ENCODE results near the gene SPPL2C.

The SPPL2C gene

GRCh38 chr17:45886852-45887251, 42.2 kb downstream of the SPPL2C start:
- ATAC-seq (no peak), DNase-seq (no peak)

GRCh38 chr17:45888392-45888791, 43.7 kb downstream of the SPPL2C start:
- ATAC-seq = peak; percentile 72
- no peak for DNase-seq

DNA sequence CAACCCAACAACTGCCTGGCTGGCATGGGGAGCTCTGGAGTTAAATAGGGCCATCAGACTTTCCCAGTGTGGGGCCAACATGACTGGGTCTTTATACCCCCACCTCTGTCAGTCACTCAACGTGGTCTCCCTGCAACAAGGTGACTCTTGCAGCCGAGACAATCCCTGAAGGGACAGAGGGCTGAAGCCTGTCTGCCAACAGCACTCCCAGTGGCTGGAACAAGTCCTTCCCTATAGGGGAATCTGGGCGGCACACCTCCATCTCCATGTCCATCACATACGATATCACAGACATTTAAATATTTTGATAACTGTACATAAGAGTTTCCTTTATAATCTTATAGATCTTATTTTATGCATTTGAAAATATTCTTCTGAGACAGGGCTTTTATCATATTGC, 44.9 kb downstream of the SPPL2C start:
- ATAC-seq (no peak), DNase-seq (no peak)

DNA sequence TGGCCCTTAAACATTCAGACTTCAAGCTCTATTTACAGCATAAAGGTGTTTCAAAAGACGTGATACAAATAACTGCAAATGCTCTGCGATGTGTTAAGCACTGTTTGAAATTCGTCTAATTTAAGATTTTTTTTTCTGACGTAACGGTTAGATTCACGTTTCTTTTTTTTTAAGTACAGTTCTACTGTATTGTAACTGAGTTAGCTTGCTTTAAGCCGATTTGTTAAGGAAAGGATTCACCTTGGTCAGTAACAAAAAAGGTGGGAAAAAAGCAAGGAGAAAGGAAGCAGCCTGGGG, 49.0 kb downstream of the SPPL2C start:
- ATAC-seq (no peak), DNase-seq (no peak)

DNA sequence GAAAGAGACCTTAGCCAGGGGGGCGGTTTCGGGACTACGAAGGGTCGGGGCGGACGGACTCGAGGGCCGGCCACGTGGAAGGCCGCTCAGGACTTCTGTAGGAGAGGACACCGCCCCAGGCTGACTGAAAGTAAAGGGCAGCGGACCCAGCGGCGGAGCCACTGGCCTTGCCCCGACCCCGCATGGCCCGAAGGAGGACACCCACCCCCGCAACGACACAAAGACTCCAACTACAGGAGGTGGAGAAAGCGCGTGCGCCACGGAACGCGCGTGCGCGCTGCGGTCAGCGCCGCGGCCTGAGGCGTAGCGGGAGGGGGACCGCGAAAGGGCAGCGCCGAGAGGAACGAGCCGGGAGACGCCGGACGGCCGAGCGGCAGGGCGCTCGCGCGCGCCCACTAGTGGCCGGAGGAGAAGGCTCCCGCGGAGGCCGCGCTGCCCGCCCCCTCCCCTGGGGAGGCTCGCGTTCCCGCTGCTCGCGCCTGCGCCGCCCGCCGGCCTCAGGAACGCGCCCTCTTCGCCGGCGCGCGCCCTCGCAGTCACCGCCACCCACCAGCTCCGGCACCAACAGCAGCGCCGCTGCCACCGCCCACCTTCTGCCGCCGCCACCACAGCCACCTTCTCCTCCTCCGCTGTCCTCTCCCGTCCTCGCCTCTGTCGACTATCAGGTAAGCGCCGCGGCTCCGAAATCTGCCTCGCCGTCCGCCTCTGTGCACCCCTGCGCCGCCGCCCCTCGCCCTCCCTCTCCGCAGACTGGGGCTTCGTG, 49.5 kb downstream of the SPPL2C start, which contains the start of gene MAPT:
TSS of gene MAPT (plus strand) at position 533 of the 763 bp plus-strand sequence. CDS start 67,784 bp downstream, outside the sequence.
- DNase-seq (peak; percentile 87), ATAC-seq (peak; percentile 91)

GRCh38 chr17:45895304-45895968, 50.8 kb downstream of the SPPL2C start:
- peak; percentile 19 for DNase-seq
- no peak for ATAC-seq

DNA sequence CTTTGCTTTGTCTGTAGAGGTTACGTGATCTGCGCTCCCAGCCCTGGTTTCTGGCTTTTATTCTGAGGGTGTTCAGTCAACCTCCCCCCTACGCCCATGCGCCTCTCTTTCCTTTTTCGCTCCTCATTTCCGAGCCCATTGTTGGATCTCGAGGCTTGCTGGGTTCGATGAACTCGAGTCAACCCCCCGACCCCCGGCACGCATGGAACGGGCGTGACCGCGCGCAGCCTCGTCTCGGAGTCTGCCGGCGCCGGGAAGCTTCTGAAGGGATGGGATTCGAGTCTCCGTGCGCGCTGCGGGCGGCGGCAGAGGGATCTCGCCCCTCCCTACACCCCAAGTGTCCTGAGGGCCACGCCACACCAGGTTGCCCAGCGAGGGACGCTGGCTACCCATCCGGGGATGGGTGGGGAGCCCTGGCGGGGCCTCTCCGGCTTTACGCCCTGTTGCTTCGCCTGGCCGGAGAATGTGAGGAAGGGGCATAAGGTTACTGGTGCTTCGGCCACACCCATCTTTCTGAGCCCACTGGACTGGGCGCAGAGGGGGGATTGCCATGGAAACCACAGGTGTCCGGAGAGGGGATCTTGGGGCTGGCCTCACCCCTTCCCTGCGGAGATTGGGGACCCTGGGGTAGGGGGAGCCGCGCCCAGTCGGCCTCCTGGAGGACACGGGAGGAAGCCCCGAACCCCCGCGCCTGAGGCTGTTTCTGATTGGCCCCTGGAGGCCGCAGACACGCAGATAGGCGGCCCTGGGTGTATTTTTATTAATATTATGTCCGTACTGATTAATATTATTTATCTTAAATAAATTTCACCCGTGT, 51.5 kb downstream of the SPPL2C start:
- peak; percentile 3 for DNase-seq
- no peak for ATAC-seq

Measured in stimulated activated naive CD8-positive, alpha-beta T cell treated with anti-CD3 and anti-CD28 coated beads, Interleukin-15, Interleukin-2, amounts not matched to agents 100 U/mL and 50 U/mL, for 24 hours (primary cell).